SK-N-SH (cell line): ENCODE measurements around the gene DPEP2NB.

Experiments used
- POLR2AphosphoS5 ChIP-seq: IDR thresholded peaks from 2 replicates; pipeline ENCODE4 v1.6.1; 2012; ENCODE audit warnings: low read depth, low read length
- TF ChIP-seq, protein P1 (sequence below): fragments of 200-600 bp; sonication (generic); IDR thresholded peaks from 2 replicates; pipeline ENCODE4 v1.6.1; 2017; ENCODE audit warnings: antibody characterized with exemption, mild to moderate bottlenecking, moderate library complexity

DNA sequence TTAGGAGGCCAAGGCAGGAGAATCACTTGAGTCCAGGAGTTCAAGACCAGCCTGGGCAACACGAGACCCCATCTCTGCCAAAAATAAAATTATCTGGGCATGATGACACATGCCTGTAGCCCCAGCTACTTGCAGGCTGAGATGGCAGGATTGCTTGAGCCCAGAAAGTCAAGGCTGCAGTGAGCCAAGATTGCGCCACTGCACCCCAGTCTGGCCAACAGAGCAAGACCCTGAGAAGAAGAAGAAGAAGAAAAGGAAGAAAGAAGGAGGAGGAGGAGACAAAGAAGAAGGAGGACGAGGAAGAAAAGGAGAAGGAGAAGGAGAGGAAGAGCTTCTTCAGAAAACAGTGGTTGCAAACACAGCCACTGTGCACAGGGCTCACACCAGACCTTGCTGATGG is 27.0 kb downstream of the DPEP2NB start:
- TF ChIP-seq POLR2AphosphoS5 = no peak
- TF ChIP-seq, protein P1, sequence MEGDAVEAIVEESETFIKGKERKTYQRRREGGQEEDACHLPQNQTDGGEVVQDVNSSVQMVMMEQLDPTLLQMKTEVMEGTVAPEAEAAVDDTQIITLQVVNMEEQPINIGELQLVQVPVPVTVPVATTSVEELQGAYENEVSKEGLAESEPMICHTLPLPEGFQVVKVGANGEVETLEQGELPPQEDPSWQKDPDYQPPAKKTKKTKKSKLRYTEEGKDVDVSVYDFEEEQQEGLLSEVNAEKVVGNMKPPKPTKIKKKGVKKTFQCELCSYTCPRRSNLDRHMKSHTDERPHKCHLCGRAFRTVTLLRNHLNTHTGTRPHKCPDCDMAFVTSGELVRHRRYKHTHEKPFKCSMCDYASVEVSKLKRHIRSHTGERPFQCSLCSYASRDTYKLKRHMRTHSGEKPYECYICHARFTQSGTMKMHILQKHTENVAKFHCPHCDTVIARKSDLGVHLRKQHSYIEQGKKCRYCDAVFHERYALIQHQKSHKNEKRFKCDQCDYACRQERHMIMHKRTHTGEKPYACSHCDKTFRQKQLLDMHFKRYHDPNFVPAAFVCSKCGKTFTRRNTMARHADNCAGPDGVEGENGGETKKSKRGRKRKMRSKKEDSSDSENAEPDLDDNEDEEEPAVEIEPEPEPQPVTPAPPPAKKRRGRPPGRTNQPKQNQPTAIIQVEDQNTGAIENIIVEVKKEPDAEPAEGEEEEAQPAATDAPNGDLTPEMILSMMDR = no peak
